Measurements from ENCODE around the gene ERF.

The ERF gene

DNA sequence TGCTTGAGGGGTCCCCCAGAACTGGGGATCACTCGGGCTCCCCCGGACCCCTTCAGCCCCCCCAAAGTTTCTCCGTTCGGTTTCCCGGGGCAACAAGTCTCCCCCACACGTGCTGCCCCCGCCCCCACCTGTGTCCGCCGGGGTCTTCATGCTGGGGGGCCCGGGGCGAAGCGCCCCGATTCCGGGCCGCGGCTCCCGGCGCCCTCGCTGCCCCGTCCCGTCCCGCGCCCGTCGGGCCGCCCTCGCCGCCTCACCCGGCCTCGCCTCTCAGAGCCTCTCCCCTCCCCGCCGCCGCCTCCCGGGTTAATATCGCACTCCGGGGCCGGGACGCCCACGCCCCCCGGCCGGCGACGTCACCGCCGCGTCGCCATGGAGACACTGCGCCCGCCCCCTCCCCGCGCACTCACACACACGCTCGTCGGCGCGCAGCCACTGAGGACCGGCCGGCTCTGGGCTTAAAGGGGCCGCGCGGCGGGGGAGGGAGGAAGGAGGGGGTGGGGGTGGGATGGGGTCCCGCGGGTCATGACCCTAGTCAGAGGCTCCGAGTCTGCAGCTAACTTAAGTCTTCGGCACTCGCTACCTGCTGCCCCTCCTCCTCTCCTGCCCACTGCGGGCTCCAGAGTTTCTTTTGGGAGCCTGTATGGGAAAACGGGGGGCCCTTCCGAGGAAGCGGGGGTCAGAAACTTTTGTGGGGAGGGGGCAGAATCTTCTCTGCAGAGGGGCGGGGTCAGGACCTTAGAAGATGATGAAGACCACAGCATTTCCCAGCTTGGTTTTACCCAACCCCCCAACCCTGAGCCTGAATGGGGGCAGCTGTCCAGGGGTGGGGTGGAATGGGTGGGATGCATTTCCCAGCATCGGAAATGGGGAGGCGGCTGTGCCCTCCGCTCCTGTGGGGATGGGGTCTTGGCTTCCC is at the start of gene ERF:
TSS of gene ERF (minus strand) at position 279 of the 916 bp plus-strand sequence. CDS start at position 150, 129 bp downstream.
- DNase-seq (ENCODE audit: low read depth) = peak; percentile 79
- peak within 1 kb of the TSS; percentile 89 for H3K4me3 ChIP-seq (ENCODE audit: control insufficient read depth, low read depth, low read length)
- TF ChIP-seq, protein P1, sequence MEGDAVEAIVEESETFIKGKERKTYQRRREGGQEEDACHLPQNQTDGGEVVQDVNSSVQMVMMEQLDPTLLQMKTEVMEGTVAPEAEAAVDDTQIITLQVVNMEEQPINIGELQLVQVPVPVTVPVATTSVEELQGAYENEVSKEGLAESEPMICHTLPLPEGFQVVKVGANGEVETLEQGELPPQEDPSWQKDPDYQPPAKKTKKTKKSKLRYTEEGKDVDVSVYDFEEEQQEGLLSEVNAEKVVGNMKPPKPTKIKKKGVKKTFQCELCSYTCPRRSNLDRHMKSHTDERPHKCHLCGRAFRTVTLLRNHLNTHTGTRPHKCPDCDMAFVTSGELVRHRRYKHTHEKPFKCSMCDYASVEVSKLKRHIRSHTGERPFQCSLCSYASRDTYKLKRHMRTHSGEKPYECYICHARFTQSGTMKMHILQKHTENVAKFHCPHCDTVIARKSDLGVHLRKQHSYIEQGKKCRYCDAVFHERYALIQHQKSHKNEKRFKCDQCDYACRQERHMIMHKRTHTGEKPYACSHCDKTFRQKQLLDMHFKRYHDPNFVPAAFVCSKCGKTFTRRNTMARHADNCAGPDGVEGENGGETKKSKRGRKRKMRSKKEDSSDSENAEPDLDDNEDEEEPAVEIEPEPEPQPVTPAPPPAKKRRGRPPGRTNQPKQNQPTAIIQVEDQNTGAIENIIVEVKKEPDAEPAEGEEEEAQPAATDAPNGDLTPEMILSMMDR (conservative IDR thresholded peaks at IDR 0.05; ENCODE audit: control insufficient read depth, insufficient read depth, low read depth, low read length) = no peak

DNA sequence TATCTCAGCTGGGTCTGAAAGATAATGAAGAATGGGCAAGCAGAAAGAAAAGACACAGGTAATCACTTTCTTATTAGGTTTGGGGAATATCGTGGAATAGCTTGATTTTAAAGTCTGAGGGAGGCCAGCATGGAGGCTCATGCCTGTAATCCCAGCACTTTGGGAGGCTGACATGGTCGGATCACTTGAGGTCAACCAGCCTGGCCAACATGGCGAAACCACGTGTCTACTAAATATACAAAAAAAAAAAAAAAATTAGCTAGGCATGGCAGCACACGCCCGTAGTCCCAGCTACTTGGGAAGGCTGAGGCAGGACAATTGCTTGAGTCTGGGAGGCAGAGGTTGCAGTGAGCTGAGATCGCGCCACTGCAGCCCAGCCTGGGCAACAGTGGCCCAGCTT is 48.9 kb upstream of the ERF start:
- DNase-seq (ENCODE audit: low read depth) = no peak
- H3K4me3 ChIP-seq (ENCODE audit: control insufficient read depth, low read depth, low read length) = no peak overlapping the region
- TF ChIP-seq, protein P1 (conservative IDR thresholded peaks at IDR 0.05; ENCODE audit: control insufficient read depth, insufficient read depth, low read depth, low read length) = no peak

DNA sequence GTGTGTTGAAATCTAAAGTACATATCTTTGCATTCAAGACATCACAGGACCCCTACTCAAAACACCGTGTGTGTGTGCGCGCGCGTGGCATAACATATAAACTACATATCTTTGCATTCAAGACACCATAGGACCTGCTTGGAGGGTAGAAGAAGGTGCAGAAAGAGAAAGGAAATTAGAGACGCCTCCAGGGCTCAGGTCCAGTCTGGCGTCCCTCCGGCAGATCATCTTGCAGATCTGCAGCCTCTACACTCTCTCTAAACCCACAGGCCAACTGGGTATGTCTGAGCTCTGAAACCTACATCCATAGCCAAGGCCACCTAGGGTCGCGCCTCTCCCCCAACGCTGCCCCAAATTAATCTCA is 48.2 kb upstream of the ERF start:
- H3K4me3 ChIP-seq (ENCODE audit: control insufficient read depth, low read depth, low read length) = no peak overlapping the region
- TF ChIP-seq, protein P1 (conservative IDR thresholded peaks at IDR 0.05; ENCODE audit: control insufficient read depth, insufficient read depth, low read depth, low read length) = no peak
- no peak for DNase-seq (ENCODE audit: low read depth)

DNA sequence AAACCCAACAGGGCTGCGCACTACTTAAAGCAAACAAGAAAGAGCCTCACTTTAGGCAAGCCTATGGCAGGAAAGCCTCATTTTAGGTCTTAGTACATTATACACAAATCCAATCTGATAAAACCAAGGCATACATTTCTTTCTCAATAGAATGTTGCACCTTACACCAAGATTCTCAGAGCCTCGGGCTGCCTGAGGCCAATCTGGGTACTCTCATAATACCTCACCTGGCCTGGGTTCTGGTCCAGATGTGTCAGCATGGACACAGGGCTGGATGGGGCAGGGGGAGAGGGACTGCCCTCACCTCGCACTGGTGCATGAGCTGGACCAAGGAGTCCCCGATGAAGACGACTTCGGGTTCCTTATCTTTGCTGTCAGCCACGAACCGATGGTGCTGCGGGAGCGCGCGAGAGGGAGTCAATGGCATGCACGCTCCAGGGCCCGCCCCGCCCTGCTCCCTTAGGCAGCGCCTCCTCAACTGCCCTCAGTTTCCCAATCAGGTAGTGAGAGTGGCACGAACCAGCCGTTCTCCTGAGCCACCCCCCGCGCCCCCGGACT is 46.8 kb upstream of the ERF start, which contains the start of gene PRR19:
TSS of gene PRR19 (plus strand) at position 487 of the 558 bp plus-strand sequence. CDS start 7,453 bp downstream, outside the sequence.
- TF ChIP-seq, protein P1 (conservative IDR thresholded peaks at IDR 0.05; ENCODE audit: control insufficient read depth, insufficient read depth, low read depth, low read length) = no peak
- no peak for DNase-seq (ENCODE audit: low read depth)
- H3K4me3 ChIP-seq (ENCODE audit: control insufficient read depth, low read depth, low read length) = peak within 1 kb of the TSS; percentile 64

DNA sequence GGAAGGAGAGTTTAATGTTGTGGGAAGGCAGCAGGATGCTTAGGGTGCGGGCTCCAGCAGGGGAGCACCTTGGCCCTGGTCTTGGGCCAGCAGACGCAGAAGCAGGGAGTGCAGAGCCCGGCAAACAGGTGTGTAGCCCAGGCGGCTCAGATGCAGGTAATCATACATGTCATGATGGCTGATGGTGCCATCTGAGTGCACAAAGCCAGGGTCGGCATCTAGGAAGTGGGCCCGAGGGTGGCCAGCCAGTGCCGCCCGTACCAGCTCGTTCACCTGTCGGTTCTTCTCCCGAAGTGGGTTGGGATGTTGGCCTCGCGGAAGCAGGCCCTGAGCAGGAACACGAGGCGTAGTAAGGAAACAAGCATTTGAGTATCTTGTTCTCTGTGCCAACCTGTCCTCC is 42.1 kb upstream of the ERF start:
- TF ChIP-seq, protein P1 (conservative IDR thresholded peaks at IDR 0.05; ENCODE audit: control insufficient read depth, insufficient read depth, low read depth, low read length) = no peak
- no peak for DNase-seq (ENCODE audit: low read depth)
- no peak overlapping the region for H3K4me3 ChIP-seq (ENCODE audit: control insufficient read depth, low read depth, low read length)

DNA sequence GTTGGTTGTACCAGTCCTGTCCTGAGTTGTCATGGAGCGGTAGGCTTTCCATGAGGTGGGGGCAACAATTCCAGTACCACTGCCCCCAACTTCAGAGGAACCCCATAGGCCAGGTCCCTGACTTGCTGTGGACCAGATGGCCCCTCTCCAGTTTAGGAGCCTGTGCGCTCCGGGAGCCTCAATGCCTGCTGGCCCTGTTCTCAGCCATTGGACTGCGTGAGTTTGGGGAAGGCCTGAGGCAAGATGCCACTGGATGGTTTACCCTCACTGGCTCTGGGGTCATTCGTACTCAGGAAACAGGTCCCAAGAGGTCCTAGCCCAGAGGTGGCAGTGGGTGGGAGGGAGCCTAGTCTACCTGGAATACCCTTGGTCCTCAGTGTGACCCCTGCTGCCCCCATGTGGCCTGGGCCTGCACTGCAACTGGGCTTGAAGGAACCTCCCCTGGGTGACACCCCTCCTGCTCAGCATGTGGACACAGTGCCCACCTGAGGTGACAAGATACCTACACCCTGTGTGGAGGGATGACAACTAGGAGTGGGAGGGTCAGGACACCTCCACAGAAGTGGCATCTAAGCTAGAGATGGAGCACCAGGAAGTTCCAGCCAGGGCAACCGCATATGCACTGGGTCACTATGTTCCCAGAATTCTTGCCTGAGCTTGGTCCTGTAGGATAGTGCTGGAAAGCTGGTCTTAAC is 41.0 kb upstream of the ERF start:
- H3K4me3 ChIP-seq (ENCODE audit: control insufficient read depth, low read depth, low read length) = no peak overlapping the region
- TF ChIP-seq, protein P1 (conservative IDR thresholded peaks at IDR 0.05; ENCODE audit: control insufficient read depth, insufficient read depth, low read depth, low read length) = peak; percentile 92
- peak; percentile 52 for DNase-seq (ENCODE audit: low read depth)

Measured in fibroblast of mammary gland (primary cell).